DOHH2 (cell line): ENCODE data around the gene CSGALNACT2.

Source experiments
- H3F3A ChIP-seq: fragments of 200-600 bp; sonication (generic), shearing (Covaris generic); 2 replicates; pipeline ENCODE4 v1.6.0; 2016; ENCODE audit warnings: antibody characterized with exemption, mild to moderate bottlenecking; ENCODE audit not compliant: control insufficient read depth, insufficient read depth
- H3K27ac ChIP-seq: fragments of 200-600 bp; sonication (generic); 2 replicates; pipeline ENCODE4 v1.5.1; 2014; ENCODE audit warnings: low read depth, mild to moderate bottlenecking, low read length, moderate library complexity
- H3K27me3 ChIP-seq: fragments of 200-600 bp; sonication (generic); 2 replicates; pipeline ENCODE4 v1.6.1; 2014; ENCODE audit warnings: mild to moderate bottlenecking, low read length, mixed read lengths; ENCODE audit not compliant: control insufficient read depth
- H3K36me3 ChIP-seq: fragments of 200-600 bp; sonication (generic); 2 replicates; pipeline ENCODE4 v1.6.1; 2014; ENCODE audit warnings: mild to moderate bottlenecking, low read length, moderate library complexity, mixed read lengths; ENCODE audit not compliant: control insufficient read depth
- H3K4me1 ChIP-seq: fragments of 200-600 bp; sonication (generic); 2 replicates; pipeline ENCODE4 v1.6.1; 2014; ENCODE audit warnings: mild to moderate bottlenecking, low read length, mixed read lengths; ENCODE audit not compliant: control insufficient read depth
- H3K4me2 ChIP-seq: fragments of 200-600 bp; sonication (generic); 2 replicates; pipeline ENCODE4 v1.6.0; 2014; ENCODE audit warnings: mild to moderate bottlenecking, low read length, moderate library complexity
- H3K4me3 ChIP-seq: fragments of 200-600 bp; sonication (generic); 2 replicates; pipeline ENCODE4 v1.5.1; 2014; ENCODE audit warnings: mild to moderate bottlenecking, low read length, mixed read lengths
- H3K79me2 ChIP-seq: fragments of 200-600 bp; sonication (generic); 2 replicates; pipeline ENCODE4 v1.6.1; 2014; ENCODE audit warnings: mild to moderate bottlenecking, low read length, mixed read lengths; ENCODE audit not compliant: control insufficient read depth
- H3K9me2 ChIP-seq: fragments of 200-600 bp; sonication (generic); replicated peaks from 2 replicates; pipeline ENCODE4 v1.6.1; 2014; ENCODE audit warnings: mild to moderate bottlenecking, low read length, mixed read lengths; ENCODE audit not compliant: control insufficient read depth
- H3K9me3 ChIP-seq: fragments of 200-600 bp; sonication (generic); 2 replicates; pipeline ENCODE4 v1.6.1; 2014; ENCODE audit warnings: antibody characterized with exemption, low read length, mixed read lengths; ENCODE audit not compliant: control insufficient read depth, insufficient read depth
- H4K20me1 ChIP-seq: fragments of 200-600 bp; sonication (generic); 2 replicates; pipeline ENCODE4 v1.6.0; 2014; ENCODE audit warnings: low read depth, mild to moderate bottlenecking, antibody characterized with exemption, low read length, moderate library complexity; ENCODE audit not compliant: control insufficient read depth, insufficient read depth
- CTCF ChIP-seq: fragments of 200-600 bp; sonication (generic); IDR thresholded peaks from one replicate; pipeline ENCODE4 v1.5.1; 2014; ENCODE audit warnings: antibody characterized with exemption, mild to moderate bottlenecking, low read depth, low read length; ENCODE audit not compliant: poor library complexity, severe bottlenecking
- EZH2phosphoT487 ChIP-seq: fragments of 200-600 bp; sonication (generic); IDR thresholded peaks from 2 replicates; pipeline ENCODE4 v1.6.1; 2017; ENCODE audit warnings: borderline replicate concordance, mild to moderate bottlenecking, antibody characterized with exemption, low read length, moderate library complexity, mixed read lengths

The CSGALNACT2 gene

GRCh38 chr10:43211030-43211429 is 72.8 kb downstream of the CSGALNACT2 start:
- Histone ChIP-seq H3K27me3 (no peaks in the 10 kb centered on the region), H3K4me2 (no peak overlapping the region), H3K9me2 (no peaks in the 10 kb centered on the region), H3K27ac (no peak overlapping the region), H4K20me1 (no peaks in the 10 kb centered on the region), H3K9me3 (no peaks in the 10 kb centered on the region), H3F3A (no peaks in the 10 kb centered on the region), H3K4me3 (no peak overlapping the region), H3K4me1 (no peaks in the 10 kb centered on the region), H3K36me3 (no peaks in the 10 kb centered on the region), H3K79me2 (no peaks in the 10 kb centered on the region)
- no peak for TF ChIP-seq CTCF
- TF ChIP-seq EZH2phosphoT487 = no peak

GRCh38 chr10:43211431-43212042 is 73.3 kb downstream of the CSGALNACT2 start:
- Histone ChIP-seq H3K27me3 (no peaks in the 10 kb centered on the region), H3K79me2 (no peaks in the 10 kb centered on the region), H3K4me3 (no peak overlapping the region), H3K27ac (no peak overlapping the region), H3K36me3 (no peaks in the 10 kb centered on the region), H3K4me1 (no peaks in the 10 kb centered on the region), H4K20me1 (no peaks in the 10 kb centered on the region), H3K9me2 (no peaks in the 10 kb centered on the region), H3K4me2 (no peak overlapping the region), H3K9me3 (no peaks in the 10 kb centered on the region), H3F3A (no peaks in the 10 kb centered on the region)
- TF ChIP-seq EZH2phosphoT487 (no peak), CTCF (no peak)

GRCh38 chr10:43212043-43212721 is 73.9 kb downstream of the CSGALNACT2 start:
- Histone ChIP-seq H3K4me1 (no peaks in the 10 kb centered on the region), H3K79me2 (no peaks in the 10 kb centered on the region), H3K9me3 (no peaks in the 10 kb centered on the region), H3K9me2 (no peaks in the 10 kb centered on the region), H3K4me2 (no peak overlapping the region), H3K27ac (no peak overlapping the region), H3K4me3 (no peak overlapping the region), H4K20me1 (no peaks in the 10 kb centered on the region), H3F3A (no peaks in the 10 kb centered on the region), H3K27me3 (no peaks in the 10 kb centered on the region), H3K36me3 (no peaks in the 10 kb centered on the region)
- TF ChIP-seq CTCF (no peak), EZH2phosphoT487 (no peak)
